GM10847 (cell line): ENCODE data around the gene CEP70.

Experiments
- POLR2A ChIP-seq: IDR thresholded peaks from 2 replicates; pipeline ENCODE4 v1.6.1; 2011; ENCODE audit not compliant: insufficient read length; ENCODE audit errors: extremely low read depth

Gene CEP70, protein sequence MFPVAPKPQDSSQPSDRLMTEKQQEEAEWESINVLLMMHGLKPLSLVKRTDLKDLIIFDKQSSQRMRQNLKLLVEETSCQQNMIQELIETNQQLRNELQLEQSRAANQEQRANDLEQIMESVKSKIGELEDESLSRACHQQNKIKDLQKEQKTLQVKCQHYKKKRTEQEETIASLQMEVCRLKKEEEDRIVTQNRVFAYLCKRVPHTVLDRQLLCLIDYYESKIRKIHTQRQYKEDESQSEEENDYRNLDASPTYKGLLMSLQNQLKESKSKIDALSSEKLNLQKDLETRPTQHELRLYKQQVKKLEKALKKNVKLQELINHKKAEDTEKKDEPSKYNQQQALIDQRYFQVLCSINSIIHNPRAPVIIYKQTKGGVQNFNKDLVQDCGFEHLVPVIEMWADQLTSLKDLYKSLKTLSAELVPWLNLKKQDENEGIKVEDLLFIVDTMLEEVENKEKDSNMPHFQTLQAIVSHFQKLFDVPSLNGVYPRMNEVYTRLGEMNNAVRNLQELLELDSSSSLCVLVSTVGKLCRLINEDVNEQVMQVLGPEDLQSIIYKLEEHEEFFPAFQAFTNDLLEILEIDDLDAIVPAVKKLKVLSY

DNA sequence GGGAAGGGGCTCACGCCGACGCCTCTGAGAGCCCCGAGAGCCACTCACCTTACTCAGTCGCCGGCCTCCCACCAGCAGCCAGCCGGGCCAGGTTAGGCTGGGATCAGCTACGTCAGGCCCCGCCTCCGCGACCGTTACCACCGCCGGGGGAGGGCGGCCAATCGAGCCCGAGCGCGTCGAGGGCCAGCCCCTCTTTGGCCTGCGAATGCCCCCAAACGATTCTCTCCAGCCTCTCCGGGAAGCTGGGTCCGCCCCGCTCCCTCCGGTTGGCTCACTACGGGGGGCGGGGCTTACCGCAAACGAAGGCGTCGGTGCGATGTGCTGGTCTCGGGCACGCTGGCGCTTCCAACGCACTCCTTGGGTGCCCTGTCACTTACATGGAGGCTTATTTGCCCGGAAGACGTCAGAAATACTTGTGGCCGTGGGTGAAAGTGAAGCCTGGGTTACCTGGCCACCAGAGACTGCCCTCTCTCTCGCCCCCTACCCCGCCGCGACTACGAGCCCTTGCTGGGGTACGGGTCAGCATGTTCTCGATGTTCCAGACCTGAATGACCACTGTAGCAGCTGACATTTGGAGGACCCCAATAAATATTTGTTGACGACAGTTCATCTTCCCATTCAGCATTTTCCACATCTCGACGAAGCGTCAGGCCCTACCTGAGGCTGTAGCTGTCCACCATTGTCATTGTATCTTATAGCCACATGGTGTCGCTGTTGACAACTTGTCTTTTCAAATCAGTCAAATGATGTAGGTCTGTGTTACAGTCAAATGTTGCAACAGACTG lies at the start of gene CEP70:
Gene CEP70 (minus strand): TSS at position 111 of the 785 bp plus-strand sequence. CDS start 21,333 bp downstream, outside the sequence.
- TF ChIP-seq POLR2A: peak; percentile 56

- no peak for TF ChIP-seq POLR2A
Observed at GRCh38 chr3:138642927-138643253, 48.8 kb upstream of the CEP70 start.

DNA sequence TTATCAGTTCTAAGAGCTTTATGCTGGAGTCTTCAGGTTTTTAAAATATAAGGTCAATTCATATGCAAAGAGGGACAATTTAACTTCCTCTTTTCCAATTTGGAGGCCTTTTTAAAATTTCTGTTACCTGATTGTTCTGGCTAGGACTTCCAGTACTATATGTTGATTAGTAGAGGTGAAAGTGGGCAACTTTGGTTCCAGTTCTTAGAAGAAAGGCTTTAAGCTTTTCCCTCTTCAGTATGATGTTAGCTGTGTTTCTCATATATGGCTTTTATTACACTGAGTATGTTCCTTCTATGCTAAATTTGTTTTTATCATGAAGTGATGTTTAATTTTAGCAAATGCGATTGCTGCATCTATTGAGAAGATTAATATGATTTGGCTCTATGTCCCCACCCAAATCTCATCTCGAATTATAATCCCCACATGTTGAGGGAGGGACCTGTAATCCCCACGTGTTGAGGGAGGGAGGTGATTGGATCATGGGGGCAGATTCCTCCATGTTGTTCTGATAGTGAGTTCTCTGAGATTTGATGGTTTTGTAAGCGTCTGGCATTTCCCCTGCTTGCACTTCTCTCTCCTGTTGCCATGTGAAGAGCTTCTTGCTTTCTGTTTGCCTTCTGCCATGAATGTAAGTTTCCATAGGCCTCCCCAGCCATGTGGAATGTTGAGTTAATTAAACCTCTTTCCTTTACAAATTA lies 48.3 kb upstream of the CEP70 start:
- TF ChIP-seq POLR2A: no peak

DNA sequence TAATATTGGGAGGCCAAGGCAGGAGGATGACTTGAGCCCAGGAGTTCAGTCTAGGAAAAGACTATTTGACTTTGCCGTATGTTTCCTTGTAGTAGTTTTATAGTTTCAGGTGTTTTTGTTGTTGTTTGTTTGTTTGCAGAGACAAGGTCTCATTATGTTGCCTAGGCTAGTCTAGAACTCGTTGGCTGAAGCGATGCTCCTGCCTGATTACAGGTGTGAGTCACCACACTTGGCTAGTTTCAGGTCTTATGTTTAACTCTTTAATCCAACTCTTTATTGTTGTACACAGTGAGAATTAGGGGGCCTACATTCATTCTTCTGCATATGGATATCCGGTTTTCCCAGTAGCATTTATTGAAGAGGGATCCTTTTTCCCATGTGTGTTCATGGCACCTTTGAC lies 46.5 kb upstream of the CEP70 start:
- no peak for TF ChIP-seq POLR2A

DNA sequence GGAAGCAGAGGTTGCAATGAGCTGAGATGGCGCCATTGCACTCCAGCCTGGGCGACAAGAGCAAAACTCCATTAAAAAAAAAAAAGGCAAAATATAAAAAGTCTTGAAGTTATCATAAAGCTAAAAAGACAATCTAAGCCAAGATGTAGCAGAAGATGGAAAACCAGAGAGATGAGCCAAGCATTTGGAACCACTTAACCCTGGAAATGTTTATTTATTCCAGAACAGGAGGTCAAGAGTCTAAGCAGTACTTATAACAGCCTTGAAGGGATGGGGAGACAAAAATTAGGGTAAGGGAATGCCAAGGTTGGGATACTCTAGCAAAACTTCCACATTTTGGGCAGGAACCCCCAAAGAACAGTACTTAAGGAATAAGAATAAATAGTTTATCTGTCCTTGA lies 44.6 kb upstream of the CEP70 start:
- TF ChIP-seq POLR2A: no peak

DNA sequence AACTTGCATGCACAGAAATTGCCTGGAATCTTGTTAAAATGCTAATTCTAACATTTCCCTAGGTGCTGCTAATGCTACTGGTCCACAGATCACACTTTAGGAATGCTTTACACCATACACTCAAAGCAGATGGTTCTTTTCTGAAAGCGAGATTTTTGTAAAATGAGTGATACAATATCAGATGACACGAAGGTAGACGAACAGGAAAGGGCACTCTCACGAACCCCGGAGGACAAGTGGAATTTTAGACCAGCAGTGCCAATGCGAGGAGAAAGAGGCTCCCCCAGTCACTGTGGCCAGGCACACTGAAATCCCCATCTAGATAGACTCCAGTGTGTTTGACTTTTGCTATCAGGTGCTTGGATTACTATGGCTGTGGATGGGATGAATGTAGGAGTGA lies 35.5 kb upstream of the CEP70 start:
- no peak for TF ChIP-seq POLR2A

DNA sequence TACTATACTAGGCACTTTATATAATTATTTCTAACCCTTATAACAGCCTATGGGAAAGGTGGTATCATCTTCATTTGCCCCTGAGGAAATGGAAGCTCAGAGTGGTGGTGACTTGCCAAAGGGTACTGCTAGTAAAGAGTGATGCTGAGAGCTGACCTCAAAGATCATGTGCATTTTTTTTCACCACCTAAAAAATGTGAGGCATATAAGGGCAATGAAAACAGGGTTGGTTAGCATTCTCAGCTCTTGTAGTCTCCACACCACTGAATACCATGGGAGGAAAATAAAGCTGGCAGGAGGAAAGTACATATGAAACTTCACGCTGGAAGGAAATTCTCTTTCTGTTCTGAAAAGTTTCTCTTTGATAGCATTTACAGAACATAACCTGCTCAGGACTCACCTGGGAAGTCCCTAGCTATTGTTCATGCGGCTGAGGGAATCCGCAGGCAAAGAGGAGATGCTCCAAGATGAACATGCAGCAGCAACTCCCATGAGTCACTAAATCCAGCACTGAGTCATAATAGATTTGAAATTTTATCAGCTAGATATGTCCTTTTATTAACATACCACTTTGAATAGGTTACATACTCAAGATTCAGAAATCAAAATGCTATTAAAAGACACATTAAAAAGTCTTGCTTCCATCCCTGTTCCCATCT lies 31.8 kb upstream of the CEP70 start:
- no peak for TF ChIP-seq POLR2A

- no peak for TF ChIP-seq POLR2A
Observed at GRCh38 chr3:138624518-138624917, 30.5 kb upstream of the CEP70 start.

DNA sequence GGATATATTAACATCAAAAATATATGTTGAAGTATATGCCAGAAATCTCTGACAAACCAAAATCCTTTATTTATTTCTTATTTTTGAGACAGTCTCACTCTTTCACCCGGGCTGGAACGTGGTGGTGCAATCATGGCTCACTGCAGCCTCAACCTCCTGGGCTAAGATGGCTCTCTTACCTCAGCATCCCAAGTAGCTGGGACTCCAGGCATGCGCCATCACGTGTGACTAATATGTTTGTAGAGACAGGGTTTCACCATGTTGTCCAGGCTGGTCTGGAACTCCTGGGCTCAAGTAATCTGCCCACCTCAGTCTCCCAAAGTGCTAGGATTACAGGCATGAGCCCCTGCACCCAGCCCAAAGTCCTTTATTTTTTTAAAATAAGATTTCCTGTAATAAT lies 26.4 kb upstream of the CEP70 start:
- TF ChIP-seq POLR2A: no peak

- TF ChIP-seq POLR2A: no peak
Observed at GRCh38 chr3:138615462-138615861, 21.4 kb upstream of the CEP70 start.

DNA sequence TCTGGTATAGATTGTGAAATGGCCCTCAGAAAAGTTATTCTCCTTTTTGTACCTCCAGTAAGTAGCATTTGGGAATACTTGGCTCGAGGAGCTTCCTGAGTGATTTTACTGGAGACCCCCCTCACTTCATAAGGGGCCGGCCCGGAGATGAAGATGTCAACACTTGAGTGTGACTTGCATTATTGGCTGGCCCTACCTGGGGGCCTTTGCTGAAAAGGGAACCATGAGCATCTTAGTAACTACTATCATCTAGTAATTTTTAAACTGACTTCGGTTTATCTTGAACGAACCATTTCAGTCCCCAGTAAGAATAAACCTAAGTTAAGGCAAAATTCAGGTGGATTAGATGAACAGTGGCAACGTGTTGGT lies 15.8 kb upstream of the CEP70 start:
- no peak for TF ChIP-seq POLR2A

DNA sequence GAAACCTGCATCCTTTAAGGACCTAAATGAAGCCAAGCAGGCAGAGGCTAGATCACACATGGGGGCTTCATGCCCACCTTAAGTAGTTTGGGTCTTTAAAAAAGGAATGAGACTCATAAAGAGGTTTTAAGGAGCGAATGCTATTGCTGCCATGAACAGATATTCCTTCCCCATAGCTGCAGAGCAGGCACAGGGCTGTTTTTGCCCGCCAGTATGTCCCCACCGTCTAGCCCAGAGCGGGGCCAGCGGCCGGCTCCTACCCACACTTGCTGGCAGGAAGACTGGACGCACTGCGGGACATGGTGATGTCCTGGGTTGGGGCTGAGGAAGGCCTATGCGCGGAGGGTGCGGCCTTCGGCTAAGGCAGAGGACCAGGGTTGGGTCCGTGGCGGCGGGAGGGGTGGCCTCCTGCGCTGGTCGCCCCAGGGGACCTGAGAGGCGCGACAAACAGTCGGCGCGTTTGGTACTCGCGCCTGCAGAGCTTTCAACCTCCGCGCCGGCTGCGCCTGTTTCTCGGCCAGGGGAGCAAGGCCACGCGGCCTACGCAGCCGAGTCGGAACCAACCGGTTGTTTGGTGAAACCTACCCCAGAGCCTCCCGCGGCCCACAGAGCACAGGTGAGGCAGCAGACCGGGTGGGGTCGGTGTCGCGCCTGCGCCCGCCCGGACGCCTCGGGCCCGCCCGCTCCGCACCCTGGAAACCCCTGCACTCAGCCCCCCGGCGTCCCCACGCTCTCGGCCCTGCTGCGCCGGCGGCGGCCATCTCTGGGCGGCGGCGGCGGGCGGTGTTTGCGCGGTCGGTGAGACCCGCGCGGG lies 14.5 kb upstream of the CEP70 start, which contains the start of gene FAIM:
Gene FAIM (plus strand): TSS at position 450 of the 814 bp plus-strand sequence. CDS start 10,956 bp downstream, outside the sequence.
- TF ChIP-seq POLR2A: peak; percentile 49

- TF ChIP-seq POLR2A: no peak
Observed at GRCh38 chr3:138600100-138600745, 6.2 kb upstream of the CEP70 start.

- TF ChIP-seq POLR2A: no peak
Observed at GRCh38 chr3:138598534-138598933, 4.5 kb upstream of the CEP70 start.
